Cardiac fibroblast (primary cell): ENCODE measurements around the gene SDK1.

Experiments used
- DNase-seq, 2 donors: peaks; one replicate each; pipeline versions ENCODE4 v3.0.0 to v3.0.0-alpha.2; 2010; ENCODE audit warnings: low read depth in 2 of 2
- H3K4me3 ChIP-seq, 2 donors: replicated peaks in 1 of 2; 1 replicate in 1 of 2; 2 replicates in 1 of 2; pipeline ENCODE4 v1.5.1; 2011; ENCODE audit warnings: low read depth in 2 of 2, low read length in 2 of 2, mild to moderate bottlenecking in 2 of 2, moderate library complexity in 1 of 2
- TF ChIP-seq, protein P1 (sequence below): IDR thresholded peaks from one replicate; pipeline ENCODE4 v1.5.1; 2011; ENCODE audit warnings: low read depth, mild to moderate bottlenecking, low read length, inconsistent platforms

The SDK1 gene

DNA sequence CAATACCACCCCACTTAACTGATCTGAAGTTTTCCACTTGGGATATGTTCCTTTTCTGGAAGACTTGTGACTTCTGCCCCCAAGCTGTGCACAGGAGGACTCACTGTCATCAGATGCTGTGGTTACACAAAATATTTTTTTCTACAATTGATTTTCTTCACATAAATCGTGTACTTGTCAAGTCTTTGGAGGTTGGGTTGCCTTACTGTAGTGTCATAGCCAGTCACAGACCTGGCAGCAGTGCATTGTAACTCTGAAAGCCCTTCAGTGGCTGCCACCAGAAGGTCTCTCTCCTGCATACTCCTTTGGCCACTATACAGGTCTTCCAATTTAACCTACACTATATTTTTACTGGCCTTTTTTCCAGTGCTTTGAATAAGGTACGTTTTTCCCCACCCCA, 73.2 kb downstream of the SDK1 start:
- no peak overlapping the region for H3K4me3 ChIP-seq
- DNase-seq = no peak
- TF ChIP-seq, protein P1, sequence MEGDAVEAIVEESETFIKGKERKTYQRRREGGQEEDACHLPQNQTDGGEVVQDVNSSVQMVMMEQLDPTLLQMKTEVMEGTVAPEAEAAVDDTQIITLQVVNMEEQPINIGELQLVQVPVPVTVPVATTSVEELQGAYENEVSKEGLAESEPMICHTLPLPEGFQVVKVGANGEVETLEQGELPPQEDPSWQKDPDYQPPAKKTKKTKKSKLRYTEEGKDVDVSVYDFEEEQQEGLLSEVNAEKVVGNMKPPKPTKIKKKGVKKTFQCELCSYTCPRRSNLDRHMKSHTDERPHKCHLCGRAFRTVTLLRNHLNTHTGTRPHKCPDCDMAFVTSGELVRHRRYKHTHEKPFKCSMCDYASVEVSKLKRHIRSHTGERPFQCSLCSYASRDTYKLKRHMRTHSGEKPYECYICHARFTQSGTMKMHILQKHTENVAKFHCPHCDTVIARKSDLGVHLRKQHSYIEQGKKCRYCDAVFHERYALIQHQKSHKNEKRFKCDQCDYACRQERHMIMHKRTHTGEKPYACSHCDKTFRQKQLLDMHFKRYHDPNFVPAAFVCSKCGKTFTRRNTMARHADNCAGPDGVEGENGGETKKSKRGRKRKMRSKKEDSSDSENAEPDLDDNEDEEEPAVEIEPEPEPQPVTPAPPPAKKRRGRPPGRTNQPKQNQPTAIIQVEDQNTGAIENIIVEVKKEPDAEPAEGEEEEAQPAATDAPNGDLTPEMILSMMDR = no peak

DNA sequence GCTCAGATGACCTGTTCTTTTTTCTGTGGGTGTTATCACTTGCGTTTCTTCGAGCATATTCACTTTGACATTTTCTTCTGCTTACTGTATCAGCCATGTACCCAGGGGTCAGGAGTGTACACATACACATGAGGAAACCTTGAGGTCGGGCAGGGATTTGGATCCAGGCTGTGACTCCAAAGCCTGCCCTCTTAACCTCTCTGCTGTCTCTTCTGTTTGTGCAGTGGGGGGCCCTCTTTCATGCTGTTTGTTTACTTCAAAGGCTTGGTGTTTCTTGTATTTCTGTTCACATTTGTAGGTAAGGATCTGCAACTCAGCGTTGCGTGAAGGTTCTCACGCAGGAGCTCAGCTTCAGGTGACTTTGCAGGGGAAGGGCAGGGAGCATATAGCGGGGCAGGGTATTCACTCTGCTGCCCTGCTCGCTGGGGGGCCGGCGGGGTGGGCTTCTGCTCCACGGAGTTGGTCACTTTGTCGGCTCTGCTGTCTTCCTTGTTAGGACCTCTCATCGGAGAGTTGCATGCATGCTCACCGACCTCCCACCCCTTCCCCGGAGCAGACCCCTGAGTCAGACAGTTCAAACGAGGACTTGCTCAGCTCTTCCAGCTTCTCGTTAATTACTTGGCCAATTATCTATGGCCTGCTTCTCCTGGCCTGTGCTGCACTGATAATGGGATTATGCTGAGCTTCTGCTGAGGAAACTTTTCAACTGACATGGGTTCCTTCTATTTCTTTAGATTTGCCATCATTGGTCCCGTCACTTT, 77.5 kb downstream of the SDK1 start:
- TF ChIP-seq, protein P1 = no peak
- H3K4me3 ChIP-seq = no peak overlapping the region
- DNase-seq = no peak

- H3K4me3 ChIP-seq = no peak overlapping the region
- TF ChIP-seq, protein P1 = no peak
- no peak for DNase-seq
Observed at GRCh38 chr7:3380034-3380433, 79.0 kb downstream of the SDK1 start.

- DNase-seq = no peak
- no peak overlapping the region for H3K4me3 ChIP-seq
- TF ChIP-seq, protein P1 = no peak
Observed at GRCh38 chr7:3380886-3381685, 80.0 kb downstream of the SDK1 start.

- no peak for DNase-seq
Observed at GRCh38 chr7:3386423-3387190, 85.6 kb downstream of the SDK1 start.

DNA sequence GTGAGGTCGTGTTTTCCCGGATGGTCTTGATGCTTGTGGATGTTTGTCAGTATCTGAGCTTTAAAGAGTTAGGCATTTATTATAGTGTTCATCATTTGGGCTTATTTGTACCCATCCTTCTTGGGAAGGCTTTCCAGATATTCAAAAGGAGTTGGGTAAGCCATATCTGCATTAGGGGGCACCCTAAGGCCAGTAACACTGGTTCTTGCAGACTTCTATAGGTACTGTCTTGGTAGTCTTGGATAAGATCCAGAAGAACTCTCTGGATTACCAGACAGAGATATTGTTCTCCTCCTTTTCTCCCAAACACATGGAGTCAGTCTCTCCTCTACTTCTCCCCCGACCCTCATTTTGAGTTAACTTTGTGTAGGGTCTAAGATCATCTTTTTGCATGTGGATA, 92.8 kb downstream of the SDK1 start:
- TF ChIP-seq, protein P1 = no peak
- no peak overlapping the region for H3K4me3 ChIP-seq
- DNase-seq = peak; percentile 6 to 20

More at GRCh38 chr7:3386423-3387190, 85.6 kb downstream of the SDK1 start:
- TF ChIP-seq, protein P1 = no peak
- H3K4me3 ChIP-seq = no peak overlapping the region
